PC-9 (cell line): ENCODE results near the gene EEIG2. TPM values are rescaled to one million over a fixed set of nuclear protein-coding genes. Genes with fewer than 3 reads are reported as not detected.
A peak's percentile ranks its signal among the peaks of the same experiment; 100 is the strongest.

Experiments
- BruUV-seq: library from RNA; stranded (reverse); fragments of 400-500 nt; replicated peaks from 2 replicates; lab custom pipeline; 2021; lab: Mats Ljungman, UMichigan
- CTCF ChIA-PET: fragments of 300-600 bp; sonication (Branson Sonifier 250); formaldehyde crosslinking; loops from one replicate; lab custom pipeline; 2022; ENCODE audit warnings: antibody characterized with exemption; lab: Charles Lee
- POLR2A ChIA-PET: fragments of 300-600 bp; sonication (Branson Sonifier 250); formaldehyde crosslinking; loops from one replicate; lab custom pipeline; 2022; ENCODE audit warnings: antibody characterized with exemption; ENCODE audit not compliant: unreplicated experiment; lab: Charles Lee
- DNase-seq, 2 experiments: peaks; one replicate each; pipeline versions ENCODE4 v3.0.0 to v3.0.0-alpha.2; 2015 to 2022; ENCODE audit warnings: mixed read lengths in 1 of 2
- H2AFZ ChIP-seq: fragments of 200-600 bp; sonication (generic); 2 replicates; pipeline ENCODE4 v1.8.1; 2017; ENCODE audit warnings: antibody characterized with exemption
- H3F3A ChIP-seq: fragments of 200-600 bp; sonication (generic); 2 replicates; pipeline ENCODE4 v1.8.1; 2017; ENCODE audit warnings: antibody characterized with exemption, mild to moderate bottlenecking, low read depth; ENCODE audit not compliant: insufficient read depth
- H3K27ac ChIP-seq: fragments of 200-600 bp; sonication (generic); 2 replicates; pipeline ENCODE4 v1.6.1; 2016; ENCODE audit warnings: mixed run types
- H3K27me3 ChIP-seq: fragments of 200-600 bp; sonication (generic); 2 replicates; pipeline ENCODE4 v1.6.1; 2016; ENCODE audit warnings: low read depth, mixed run types; ENCODE audit not compliant: insufficient read depth
- H3K36me3 ChIP-seq: fragments of 200-600 bp; sonication (generic); 2 replicates; pipeline ENCODE4 v1.6.1; 2016; ENCODE audit warnings: low read depth, mixed run types
- H3K4me1 ChIP-seq: fragments of 200-600 bp; sonication (generic); replicated peaks from 2 replicates; pipeline ENCODE4 v1.6.1; 2016; ENCODE audit warnings: mixed run types; ENCODE audit not compliant: insufficient read depth
- H3K4me2 ChIP-seq: fragments of 200-600 bp; sonication (generic); 2 replicates; pipeline ENCODE4 v1.6.1; 2017; ENCODE audit warnings: mixed run types
- H3K4me3 ChIP-seq: fragments of 200-600 bp; sonication (generic); 2 replicates; pipeline ENCODE4 v1.6.1; 2016; ENCODE audit warnings: mixed run types
- H3K79me2 ChIP-seq: fragments of 200-600 bp; sonication (generic); 2 replicates; pipeline ENCODE4 v1.6.1; 2017; ENCODE audit warnings: low read depth, mixed run types
- H3K9me2 ChIP-seq: fragments of 200-600 bp; sonication (generic); 2 replicates; pipeline ENCODE4 v1.8.1; 2017; ENCODE audit warnings: mild to moderate bottlenecking; ENCODE audit not compliant: insufficient read depth
- H3K9me3 ChIP-seq: fragments of 200-600 bp; sonication (generic); 2 replicates; pipeline ENCODE4 v1.8.1; 2016; ENCODE audit warnings: low read depth; ENCODE audit not compliant: insufficient read depth
- H4K20me1 ChIP-seq: fragments of 200-600 bp; sonication (generic); 2 replicates; pipeline ENCODE4 v1.8.1; 2017; ENCODE audit not compliant: insufficient read depth
- CTCF ChIP-seq: fragments of 200-600 bp; sonication (generic); conservative IDR thresholded peaks from 2 replicates; pipeline ENCODE4 v1.6.1; 2017; ENCODE audit warnings: mixed run types, antibody characterized with exemption, mild to moderate bottlenecking, moderate library complexity
- EZH2 ChIP-seq: fragments of 200-600 bp; sonication (generic); IDR thresholded peaks from 2 replicates; pipeline ENCODE4 v1.8.0; 2017; ENCODE audit warnings: antibody characterized with exemption, low read depth
- intact Hi-C: fragments of 100-400 bp; cut with micrococcal nuclease; formaldehyde crosslinking; loops from one replicate; pipeline ENCODE4 v1.10.0; 2022; ENCODE audit not compliant: unreplicated experiment
- total RNA-seq: library from RNA; stranded (reverse); gene quantifications from 2 replicates; pipeline ENCODE4 v1.2.3, GENCODE V29; 2021

EEIG2 gene
- total RNA-seq, 1 experiment from 2014 or later: 31.9 TPM

GRCh38 chr1:108574008-108574407 is 14.1 kb downstream of the EEIG2 start:
- POLR2A ChIA-PET: no interaction called here
- Histone ChIP-seq H3F3A (no peaks in the 10 kb centered on the region), H3K9me2 (no peaks in the 10 kb centered on the region), H3K27ac (no peak overlapping the region), H3K4me1 (no peaks in the 10 kb centered on the region), H4K20me1 (no peaks in the 10 kb centered on the region), H3K9me3 (peaks cover 5% of the 10 kb centered on the region; the same call in 1 of the 2 replicates), H2AFZ (no peak overlapping the region), H3K79me2 (no peaks in the 10 kb centered on the region), H3K36me3 (no peaks in the 10 kb centered on the region), H3K4me3 (no peak overlapping the region), H3K27me3 (no peaks in the 10 kb centered on the region), H3K4me2 (no peak overlapping the region)
- no peak for DNase-seq
- TF ChIP-seq CTCF (no peak), EZH2 (no peak)
- no TSS peak for BruUV-seq
- intact Hi-C loops: no loop called here
- CTCF ChIA-PET: no interaction called here

- DNase-seq: no peak
- Histone ChIP-seq H3K27ac (no peak overlapping the region), H4K20me1 (no peaks in the 10 kb centered on the region), H3K27me3 (no peaks in the 10 kb centered on the region), H3K9me2 (no peaks in the 10 kb centered on the region), H3K36me3 (no peaks in the 10 kb centered on the region), H3K4me3 (no peak overlapping the region), H3F3A (no peaks in the 10 kb centered on the region), H2AFZ (no peak overlapping the region), H3K4me1 (no peaks in the 10 kb centered on the region), H3K4me2 (no peak overlapping the region), H3K9me3 (peaks cover 9% of the 10 kb centered on the region; the same call in 1 of the 2 replicates), H3K79me2 (no peaks in the 10 kb centered on the region)
- CTCF ChIA-PET: no interaction called here
- no peak for TF ChIP-seq EZH2
- TF ChIP-seq CTCF: no peak
- intact Hi-C loops: no loop called here
- POLR2A ChIA-PET: no interaction called here
- BruUV-seq: no TSS peak
Observed at GRCh38 chr1:108575375-108575774, 15.5 kb downstream of the EEIG2 start.

- no TSS peak for BruUV-seq
- CTCF ChIA-PET: no interaction called here
- H2AFZ ChIP-seq: peak overlapping the region; percentile 10; the same call in 1 of the 2 replicates
- H3K4me1 ChIP-seq: peaks cover 16% of the 10 kb centered on the region
- DNase-seq: no peak
- H3K36me3 ChIP-seq: no peaks in the 10 kb centered on the region
- no peaks in the 10 kb centered on the region for H3K27me3 ChIP-seq
- no peaks in the 10 kb centered on the region for H3K9me2 ChIP-seq
- no peak for TF ChIP-seq CTCF
- no peak for TF ChIP-seq EZH2
- intact Hi-C loops: no loop called here
- no peaks in the 10 kb centered on the region for H4K20me1 ChIP-seq
- peaks cover 15% of the 10 kb centered on the region for H3K9me3 ChIP-seq
- H3K27ac ChIP-seq: peak overlapping the region; percentile 33
- peak overlapping the region; percentile 44 for H3K4me2 ChIP-seq
- POLR2A ChIA-PET: no interaction called here
- H3K79me2 ChIP-seq: no peaks in the 10 kb centered on the region
- no peak overlapping the region for H3K4me3 ChIP-seq
- 0 out of 2 replicates have a peak, but pooled peaks cover 7% of the 10 kb centered on the region for H3F3A ChIP-seq
Observed at GRCh38 chr1:108583757-108584427, 24.0 kb downstream of the EEIG2 start.
